Choroid plexus epithelial cell (primary cell): ENCODE measurements around the gene ZNF274.

Experiments used
- DNase-seq: peaks from one replicate; pipeline ENCODE4 v3.0.0-alpha.2; 2010; ENCODE audit warnings: low read depth
- H3K4me3 ChIP-seq: 2 replicates; pipeline ENCODE4 v1.5.1; 2011; ENCODE audit warnings: low read depth, mild to moderate bottlenecking, control low read depth, low read length, moderate library complexity
- TF ChIP-seq, protein P1 (sequence below): conservative IDR thresholded peaks from 2 replicates; pipeline ENCODE4 v1.5.1; 2011; ENCODE audit warnings: low read depth, mild to moderate bottlenecking, control low read depth, inconsistent platforms, low read length, moderate library complexity

Gene ZNF274

GRCh38 chr19:58261600-58261967 lies 78.7 kb downstream of the ZNF274 start:
- no peak overlapping the region for H3K4me3 ChIP-seq
- DNase-seq, result no peak
- TF ChIP-seq, protein P1, sequence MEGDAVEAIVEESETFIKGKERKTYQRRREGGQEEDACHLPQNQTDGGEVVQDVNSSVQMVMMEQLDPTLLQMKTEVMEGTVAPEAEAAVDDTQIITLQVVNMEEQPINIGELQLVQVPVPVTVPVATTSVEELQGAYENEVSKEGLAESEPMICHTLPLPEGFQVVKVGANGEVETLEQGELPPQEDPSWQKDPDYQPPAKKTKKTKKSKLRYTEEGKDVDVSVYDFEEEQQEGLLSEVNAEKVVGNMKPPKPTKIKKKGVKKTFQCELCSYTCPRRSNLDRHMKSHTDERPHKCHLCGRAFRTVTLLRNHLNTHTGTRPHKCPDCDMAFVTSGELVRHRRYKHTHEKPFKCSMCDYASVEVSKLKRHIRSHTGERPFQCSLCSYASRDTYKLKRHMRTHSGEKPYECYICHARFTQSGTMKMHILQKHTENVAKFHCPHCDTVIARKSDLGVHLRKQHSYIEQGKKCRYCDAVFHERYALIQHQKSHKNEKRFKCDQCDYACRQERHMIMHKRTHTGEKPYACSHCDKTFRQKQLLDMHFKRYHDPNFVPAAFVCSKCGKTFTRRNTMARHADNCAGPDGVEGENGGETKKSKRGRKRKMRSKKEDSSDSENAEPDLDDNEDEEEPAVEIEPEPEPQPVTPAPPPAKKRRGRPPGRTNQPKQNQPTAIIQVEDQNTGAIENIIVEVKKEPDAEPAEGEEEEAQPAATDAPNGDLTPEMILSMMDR, result no peak

GRCh38 chr19:58261968-58262921 lies 79.4 kb downstream of the ZNF274 start:
- TF ChIP-seq, protein P1, result no peak
- H3K4me3 ChIP-seq, result no peak overlapping the region

DNA sequence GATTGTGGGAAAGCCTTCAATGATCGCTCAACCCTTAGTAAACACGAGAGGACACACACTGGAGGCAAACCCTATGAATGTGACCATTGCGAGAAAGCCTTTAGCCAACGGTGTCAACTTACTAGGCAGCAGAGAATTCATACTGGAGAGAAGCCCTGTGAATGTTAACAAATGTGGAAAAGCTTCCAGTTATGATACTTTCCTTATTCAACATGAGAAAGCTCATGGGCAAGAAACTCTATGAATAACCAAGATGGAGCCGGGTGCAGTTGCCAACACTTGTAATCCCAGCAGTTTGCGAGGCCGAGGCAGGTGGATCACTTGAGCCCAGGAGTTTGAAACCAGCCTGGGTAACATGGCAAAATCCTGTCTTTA lies 80.0 kb downstream of the ZNF274 start:
- DNase-seq, result no peak
- H3K4me3 ChIP-seq, result no peak overlapping the region
- TF ChIP-seq, protein P1, result no peak

More at GRCh38 chr19:58261968-58262921, 79.4 kb downstream of the ZNF274 start:
- DNase-seq, result peak; percentile 13
